ENCODE data around the gene MLN. TPM values are rescaled to one million over a fixed set of nuclear protein-coding genes. Genes with fewer than 3 reads are reported as not detected.

Gene MLN
- total RNA-seq, 1 experiment from 2014 or later: not detected

GRCh38 chr6:33759887-33760629 is 43.7 kb downstream of the MLN start:
- Histone ChIP-seq H2AFZ (ENCODE audit: low read length) (no peak overlapping the region), H3K14ac (ENCODE audit: insufficient read depth, low read length) (no peak overlapping the region), H3K4me2 (ENCODE audit: insufficient read depth, insufficient read length, low read length) (no peak overlapping the region), H3T11ph (ENCODE audit: low read length) (no peak overlapping the region), H3K56ac (ENCODE audit: insufficient read length, low read depth, low read length) (no peak overlapping the region), H2BK15ac (ENCODE audit: low read depth, low read length) (no peak overlapping the region), H3K23me2 (ENCODE audit: insufficient read length, low read depth, low read length, poor library complexity, severe bottlenecking) (no peaks in the 10 kb centered on the region), H2AK5ac (ENCODE audit: insufficient read length, low read length) (no peak overlapping the region), H4K91ac (ENCODE audit: insufficient read length, low read depth, low read length) (no peak overlapping the region), H3K27me3 (ENCODE audit: insufficient read depth, low read length) (no peaks in the 10 kb centered on the region), H2BK5ac (ENCODE audit: insufficient read length, low read length) (no peak overlapping the region), H4K20me1 (ENCODE audit: control insufficient read depth, insufficient read depth, insufficient read length) (no peaks in the 10 kb centered on the region), H3K9me3 (ENCODE audit: control insufficient read depth, low read depth, low read length) (no peaks in the 10 kb centered on the region), H2BK120ac (ENCODE audit: low read depth, low read length, poor library complexity, severe bottlenecking) (no peak overlapping the region), H2BK12ac (ENCODE audit: insufficient read length, low read depth, low read length) (no peak overlapping the region), H3K79me1 (ENCODE audit: insufficient read depth, low read depth, low read length, poor library complexity, severe bottlenecking) (no peaks in the 10 kb centered on the region), H3K27ac (ENCODE audit: insufficient read length, low read depth, low read length) (no peak overlapping the region), H2BK20ac (ENCODE audit: low read depth, low read length, poor library complexity, severe bottlenecking) (no peak overlapping the region), H4K8ac (replicated peaks; ENCODE audit: insufficient read length, low read depth, low read length) (no peak overlapping the region), H3K4ac (ENCODE audit: low read depth, low read length) (no peak overlapping the region), H4K5ac (ENCODE audit: insufficient read length, low read depth, low read length) (no peak overlapping the region), H3K79me2 (ENCODE audit: insufficient read depth, low read length) (no peaks in the 10 kb centered on the region), H3K23ac (ENCODE audit: insufficient read length, low read depth, low read length) (no peak overlapping the region), H3K9ac (ENCODE audit: extremely low read depth, insufficient read length, low read length) (no peak overlapping the region), H3K4me1 (ENCODE audit: insufficient read depth, low read length) (peaks cover 2% of the 10 kb centered on the region; the same call in 1 of the 2 replicates), H3K18ac (ENCODE audit: insufficient read length, low read depth, low read length) (no peak overlapping the region)
- WGBS (ENCODE audit: extremely low coverage, insufficient read length, low lambda C conversion rate): no CpG with 5 or more reads among the region's 9 CpGs
- DNase-seq: no peak
- Mint-ChIP-seq H3K36me3 (ENCODE audit: insufficient read depth in 1 of 3, low read depth in 3 of 3) (no peaks in the 10 kb centered on the region), H3K27ac (no peak overlapping the region), H3K4me1 (peaks cover 23 to 35% of the 10 kb centered on the region in 2 experiments), H3K4me3 (no peak overlapping the region), H3K9me3 (no peaks in the 10 kb centered on the region; a peak in 1 of 5 replicates), H3K27me3 (ENCODE audit: low read depth) (no peaks in the 10 kb centered on the region)
- TF ChIP-seq, protein P1, sequence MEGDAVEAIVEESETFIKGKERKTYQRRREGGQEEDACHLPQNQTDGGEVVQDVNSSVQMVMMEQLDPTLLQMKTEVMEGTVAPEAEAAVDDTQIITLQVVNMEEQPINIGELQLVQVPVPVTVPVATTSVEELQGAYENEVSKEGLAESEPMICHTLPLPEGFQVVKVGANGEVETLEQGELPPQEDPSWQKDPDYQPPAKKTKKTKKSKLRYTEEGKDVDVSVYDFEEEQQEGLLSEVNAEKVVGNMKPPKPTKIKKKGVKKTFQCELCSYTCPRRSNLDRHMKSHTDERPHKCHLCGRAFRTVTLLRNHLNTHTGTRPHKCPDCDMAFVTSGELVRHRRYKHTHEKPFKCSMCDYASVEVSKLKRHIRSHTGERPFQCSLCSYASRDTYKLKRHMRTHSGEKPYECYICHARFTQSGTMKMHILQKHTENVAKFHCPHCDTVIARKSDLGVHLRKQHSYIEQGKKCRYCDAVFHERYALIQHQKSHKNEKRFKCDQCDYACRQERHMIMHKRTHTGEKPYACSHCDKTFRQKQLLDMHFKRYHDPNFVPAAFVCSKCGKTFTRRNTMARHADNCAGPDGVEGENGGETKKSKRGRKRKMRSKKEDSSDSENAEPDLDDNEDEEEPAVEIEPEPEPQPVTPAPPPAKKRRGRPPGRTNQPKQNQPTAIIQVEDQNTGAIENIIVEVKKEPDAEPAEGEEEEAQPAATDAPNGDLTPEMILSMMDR (conservative IDR thresholded peaks at IDR 0.05): no peak

Measured in H9 (cell line).